ENCODE results near the gene USP11.

Gene USP11

GRCh38 chrX:47297874-47298273 lies 65.1 kb downstream of the USP11 start:
- no peak for ATAC-seq
- TF ChIP-seq OSR1 (CRISPR knock-in tag; IDR thresholded peaks at IDR 0.05) = no peak
- TF ChIP-seq, protein P1, sequence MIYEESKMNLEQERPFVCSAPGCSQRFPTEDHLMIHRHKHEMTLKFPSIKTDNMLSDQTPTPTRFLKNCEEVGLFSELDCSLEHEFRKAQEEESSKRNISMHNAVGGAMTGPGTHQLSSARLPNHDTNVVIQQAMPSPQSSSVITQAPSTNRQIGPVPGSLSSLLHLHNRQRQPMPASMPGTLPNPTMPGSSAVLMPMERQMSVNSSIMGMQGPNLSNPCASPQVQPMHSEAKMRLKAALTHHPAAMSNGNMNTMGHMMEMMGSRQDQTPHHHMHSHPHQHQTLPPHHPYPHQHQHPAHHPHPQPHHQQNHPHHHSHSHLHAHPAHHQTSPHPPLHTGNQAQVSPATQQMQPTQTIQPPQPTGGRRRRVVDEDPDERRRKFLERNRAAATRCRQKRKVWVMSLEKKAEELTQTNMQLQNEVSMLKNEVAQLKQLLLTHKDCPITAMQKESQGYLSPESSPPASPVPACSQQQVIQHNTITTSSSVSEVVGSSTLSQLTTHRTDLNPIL (CRISPR knock-in tag; IDR thresholded peaks at IDR 0.05; ENCODE audit: low read depth) = no peak
- TF ChIP-seq BACH2 (CRISPR knock-in tag; IDR thresholded peaks at IDR 0.05; ENCODE audit: borderline replicate concordance) = no peak
- TF ChIP-seq ZNF8 (CRISPR knock-in tag; IDR thresholded peaks at IDR 0.05) = no peak
- TF ChIP-seq ZFP30 (CRISPR knock-in tag; IDR thresholded peaks at IDR 0.05) = no peak
- no peak for TF ChIP-seq TCF4 (CRISPR knock-in tag; IDR thresholded peaks at IDR 0.05; ENCODE audit: borderline replicate concordance)
- TF ChIP-seq TSHZ2 (CRISPR knock-in tag; IDR thresholded peaks at IDR 0.05) = no peak
- TF ChIP-seq PPARA (CRISPR knock-in tag; IDR thresholded peaks at IDR 0.05; ENCODE audit: borderline replicate concordance) = no peak
- no peak for TF ChIP-seq ZNF565 (CRISPR knock-in tag; conservative IDR thresholded peaks at IDR 0.05; ENCODE audit: low read depth)
- TF ChIP-seq POU6F1 (CRISPR knock-in tag; IDR thresholded peaks at IDR 0.05; ENCODE audit: borderline replicate concordance, low read depth) = no peak
- TF ChIP-seq ISL1 (CRISPR knock-in tag; IDR thresholded peaks at IDR 0.05) = no peak
- TF ChIP-seq GLIS3 (CRISPR knock-in tag; IDR thresholded peaks at IDR 0.05) = no peak
- no peak for TF ChIP-seq ZNF70 (CRISPR knock-in tag; IDR thresholded peaks at IDR 0.05)
- no peak for TF ChIP-seq ESRRG (CRISPR knock-in tag; IDR thresholded peaks at IDR 0.05)
- TF ChIP-seq SNAI2 (CRISPR knock-in tag; IDR thresholded peaks at IDR 0.05) = no peak
- TF ChIP-seq PATZ1 (CRISPR knock-in tag; IDR thresholded peaks at IDR 0.05; ENCODE audit: borderline replicate concordance) = no peak
- TF ChIP-seq ARNTL (CRISPR knock-in tag; IDR thresholded peaks at IDR 0.05; ENCODE audit: borderline replicate concordance, low read depth) = no peak
- TF ChIP-seq ZC3H10 (CRISPR knock-in tag; IDR thresholded peaks at IDR 0.05) = no peak
- no peak for TF ChIP-seq CSDC2 (CRISPR knock-in tag; IDR thresholded peaks at IDR 0.05)
- no peak for TF ChIP-seq ZFP3 (CRISPR knock-in tag; IDR thresholded peaks at IDR 0.05)

All from SK-N-SH treated with all-trans-retinoic acid at 6 μM for 48 hours (cell line).